CD4-positive, alpha-beta T cell treated with Interleukin-2 at 100 ng/mL for 4 hours (primary cell): ENCODE data around the gene CPSF2.

Experiments
- DNase-seq: peaks from one replicate; pipeline ENCODE4 v3.0.0-alpha.2; 2020; ENCODE audit warnings: low spot score

Gene CPSF2

GRCh38 chr14:92121670-92122350 lies at the start of gene CPSF2, which contains the start of gene NDUFB1:
CPSF2 (plus strand) TSS chr14:92121969; CDS start chr14:92130985, 9,016 bp downstream.
NDUFB1 (minus strand) TSS chr14:92121706; CDS start chr14:92117637, 4,069 bp downstream.
- DNase-seq: peak; percentile 84

DNA sequence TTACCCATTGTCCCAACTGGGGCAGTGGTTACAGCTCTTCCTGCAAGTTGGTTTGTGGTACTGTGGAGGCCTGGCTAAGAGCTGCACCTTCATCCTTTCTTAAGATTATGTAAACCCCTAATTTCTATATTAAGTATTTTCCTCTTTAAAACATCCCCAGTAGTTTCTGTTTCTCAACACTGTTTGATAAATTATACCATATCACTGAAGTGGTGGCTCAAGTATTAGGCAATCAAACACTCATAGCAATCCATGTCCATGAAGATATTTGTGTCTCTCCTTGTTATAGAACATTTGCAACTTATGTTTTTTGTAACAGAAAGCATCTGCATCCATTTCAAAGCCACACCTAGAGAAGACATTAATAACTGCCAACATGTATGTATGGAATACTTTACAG lies 47.2 kb upstream of the CPSF2 start:
- no peak for DNase-seq

DNA sequence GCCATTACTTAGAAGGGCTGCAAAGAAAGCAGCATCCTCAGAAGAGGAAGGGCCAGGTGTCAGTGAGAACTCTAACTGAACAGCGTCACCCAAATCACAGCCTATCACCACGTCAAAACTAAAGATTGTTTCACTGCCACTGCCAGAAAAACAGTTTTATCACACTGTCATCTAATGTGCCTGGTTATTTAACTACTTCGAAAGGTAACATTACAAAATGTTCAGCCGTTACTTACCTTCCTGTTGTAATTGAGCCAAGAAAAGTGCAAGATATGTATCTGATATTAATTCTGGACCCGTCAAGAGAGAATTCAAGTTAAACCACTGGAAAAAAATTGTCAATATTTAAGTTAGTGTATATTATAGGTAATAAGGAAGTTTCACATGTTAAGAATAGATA lies 33.3 kb upstream of the CPSF2 start:
- no peak for DNase-seq

- no peak for DNase-seq
Observed at GRCh38 chr14:92093320-92093719, 28.4 kb upstream of the CPSF2 start.

- no peak for DNase-seq
Observed at GRCh38 chr14:92099802-92100201, 22.0 kb upstream of the CPSF2 start.

DNA sequence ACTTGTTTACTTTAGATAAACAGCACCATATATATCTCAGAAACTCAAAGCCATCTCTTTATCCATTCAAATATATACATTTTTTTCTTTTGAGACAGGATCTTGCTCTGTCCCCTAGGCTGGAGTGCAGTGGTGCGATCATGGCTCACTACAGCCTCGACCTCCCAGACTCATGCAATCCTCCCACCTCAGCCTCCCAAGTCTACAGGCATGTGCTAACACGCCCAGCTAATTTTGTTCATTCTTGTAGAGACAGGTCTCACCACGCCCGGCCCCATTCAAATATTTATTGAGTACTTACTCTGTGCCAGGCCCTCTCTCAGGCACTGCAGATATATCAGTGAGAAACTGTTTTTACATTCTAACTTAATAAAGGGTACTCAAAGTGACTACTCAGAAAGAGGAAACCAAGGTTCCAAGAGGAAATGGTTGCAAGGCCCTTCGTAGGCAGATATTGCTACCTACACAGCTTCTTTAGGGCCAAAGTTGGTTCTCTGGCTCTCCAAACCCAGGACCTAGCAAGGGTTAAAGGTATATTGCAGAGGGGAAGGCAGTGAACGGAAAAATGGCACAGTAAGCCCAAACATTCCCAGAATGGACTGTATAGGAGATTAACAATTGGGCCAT lies 18.3 kb upstream of the CPSF2 start:
- no peak for DNase-seq

DNA sequence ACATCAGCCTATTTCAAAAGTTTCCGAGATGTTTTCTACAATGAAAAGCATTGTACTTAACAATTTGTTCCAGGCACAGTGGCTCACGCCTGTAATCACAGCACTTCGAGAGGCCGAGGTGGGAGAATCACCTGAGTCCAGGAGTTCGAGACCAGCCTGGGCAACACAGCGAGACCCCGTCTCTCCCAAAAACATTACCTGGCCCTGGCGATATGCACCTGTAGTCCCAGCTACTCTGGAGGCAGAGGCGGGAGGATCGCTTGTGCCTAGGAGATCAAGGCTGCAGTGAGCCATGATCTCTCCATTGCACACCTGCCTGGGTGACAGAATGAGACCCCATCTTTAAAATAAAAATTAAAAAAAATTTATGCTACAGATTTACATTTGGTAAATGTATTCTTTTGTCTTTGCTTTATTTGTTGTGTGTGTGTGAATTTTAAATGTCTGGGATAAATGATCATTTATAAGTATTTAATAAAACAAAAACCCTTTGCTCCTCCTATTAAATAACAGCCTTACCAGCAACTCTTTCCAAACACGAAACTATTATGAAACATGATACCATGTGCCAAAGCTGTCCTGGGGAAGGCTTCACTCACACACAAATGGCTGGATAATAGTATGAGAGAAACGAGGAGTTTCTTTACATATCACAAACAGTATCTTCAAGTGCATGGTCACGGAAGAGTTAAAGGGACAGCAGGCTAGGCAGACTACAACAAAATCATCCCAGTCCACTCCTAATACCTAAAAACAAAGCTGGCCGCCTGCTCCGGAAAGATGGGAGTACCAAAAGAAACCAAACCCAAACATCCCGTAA lies 16.5 kb upstream of the CPSF2 start:
- DNase-seq: no peak

- peak; percentile 9 for DNase-seq
Observed at GRCh38 chr14:92105893-92106142, 16.0 kb upstream of the CPSF2 start.

DNA sequence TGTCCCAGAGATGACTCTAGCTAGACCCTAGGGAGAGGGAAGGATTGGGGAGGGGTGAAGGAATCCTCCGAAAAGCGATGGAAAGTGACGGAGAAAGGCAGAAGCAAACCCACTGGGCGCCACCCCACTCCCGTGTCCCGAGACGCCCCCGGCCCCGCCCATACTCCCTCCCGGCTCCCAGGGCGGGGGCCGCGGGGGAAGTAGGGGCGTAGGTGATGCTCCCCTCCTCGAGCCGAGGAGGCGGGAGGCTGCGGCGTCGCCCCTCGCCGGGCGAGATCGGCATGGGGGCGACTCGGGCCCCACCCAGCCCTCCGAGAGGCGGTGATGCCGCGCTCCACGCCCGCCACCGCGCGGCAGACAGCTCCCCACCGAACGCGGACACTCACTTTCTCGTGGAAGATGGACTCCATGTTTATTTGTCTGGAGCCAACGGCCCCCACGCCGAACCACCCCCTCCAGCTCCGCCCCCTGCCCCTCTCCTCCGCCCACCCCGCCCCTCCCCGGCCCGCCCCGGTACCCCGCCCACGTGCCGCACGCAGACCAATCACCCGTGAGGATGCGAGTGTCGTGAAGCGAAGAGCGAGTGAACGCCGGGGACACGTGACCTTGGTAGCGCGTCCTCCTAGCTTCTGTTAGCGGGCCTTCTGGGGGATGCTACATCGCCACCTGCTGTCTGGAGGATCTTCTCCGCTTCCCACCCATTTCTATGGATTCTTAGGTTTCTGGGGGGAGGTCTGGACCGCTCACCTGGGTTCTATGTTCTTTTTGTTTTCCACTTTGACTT lies 15.4 kb upstream of the CPSF2 start, which contains the start of gene ATXN3:
ATXN3 (minus strand) TSS at position 440 of the 784 bp plus-strand sequence; CDS start at position 410, 30 bp downstream.
- DNase-seq: peak; percentile 97

DNA sequence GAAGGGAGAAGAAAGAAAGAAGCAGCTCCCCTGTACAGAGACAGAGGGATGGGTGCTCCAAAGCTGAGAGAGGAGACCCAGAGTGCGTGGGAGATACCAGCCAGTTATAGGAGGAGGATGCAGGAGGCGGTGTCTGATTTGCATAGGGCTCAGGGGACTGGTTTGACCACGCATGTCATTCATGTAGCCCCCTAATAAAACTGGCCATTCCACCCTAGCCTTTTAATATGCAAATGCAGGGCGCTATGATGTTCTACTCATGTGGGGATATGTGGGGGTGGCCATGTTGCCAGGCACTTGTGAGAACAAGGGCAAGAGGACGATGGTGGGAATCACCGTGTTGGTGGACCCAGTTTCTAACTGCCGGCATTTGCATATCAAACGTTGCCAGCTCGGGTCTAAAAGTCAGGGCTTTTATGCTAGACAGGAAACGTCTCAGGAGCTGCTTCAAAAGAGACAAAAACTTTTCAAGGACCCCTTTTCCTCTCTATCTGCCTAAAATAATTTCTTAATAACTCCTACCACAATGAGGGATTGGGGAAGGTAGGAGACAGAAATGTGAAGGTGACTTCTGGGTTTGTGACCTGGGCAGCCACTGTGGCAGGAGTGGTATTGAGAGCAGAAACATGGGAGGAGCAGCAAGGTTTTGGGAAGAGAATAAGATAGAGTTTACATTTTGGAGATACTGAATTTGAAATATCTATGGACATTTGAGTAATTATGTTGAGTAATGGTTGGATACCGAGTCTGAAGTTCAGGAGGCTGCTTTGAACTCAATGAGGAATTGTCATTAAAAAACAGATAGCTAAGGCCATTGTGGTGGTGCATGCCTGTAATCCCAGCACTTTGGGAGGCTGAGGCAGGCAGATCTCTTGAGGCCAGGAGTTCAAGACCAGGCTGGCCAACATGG lies 13.2 kb upstream of the CPSF2 start:
- DNase-seq: no peak

DNA sequence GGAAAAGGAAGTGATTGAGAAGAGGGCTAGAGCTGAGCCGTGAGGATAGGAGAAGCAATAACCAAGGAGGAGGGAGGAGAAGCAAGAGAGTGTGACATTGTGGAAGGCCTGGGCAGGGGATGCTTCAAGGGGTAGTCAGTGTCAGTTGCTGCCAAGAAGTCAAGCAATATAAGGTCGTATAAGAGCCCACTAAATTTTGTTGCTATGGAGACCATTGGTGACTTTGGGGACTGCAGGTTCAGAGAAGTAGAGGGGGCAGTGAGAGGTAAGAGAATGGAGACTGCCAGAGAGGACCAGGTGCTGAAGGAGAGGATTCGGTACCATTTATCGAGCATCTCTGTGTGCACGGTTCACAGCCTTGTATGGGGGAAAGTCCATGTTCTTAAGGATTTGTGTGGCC lies 12.3 kb upstream of the CPSF2 start:
- no peak for DNase-seq

DNA sequence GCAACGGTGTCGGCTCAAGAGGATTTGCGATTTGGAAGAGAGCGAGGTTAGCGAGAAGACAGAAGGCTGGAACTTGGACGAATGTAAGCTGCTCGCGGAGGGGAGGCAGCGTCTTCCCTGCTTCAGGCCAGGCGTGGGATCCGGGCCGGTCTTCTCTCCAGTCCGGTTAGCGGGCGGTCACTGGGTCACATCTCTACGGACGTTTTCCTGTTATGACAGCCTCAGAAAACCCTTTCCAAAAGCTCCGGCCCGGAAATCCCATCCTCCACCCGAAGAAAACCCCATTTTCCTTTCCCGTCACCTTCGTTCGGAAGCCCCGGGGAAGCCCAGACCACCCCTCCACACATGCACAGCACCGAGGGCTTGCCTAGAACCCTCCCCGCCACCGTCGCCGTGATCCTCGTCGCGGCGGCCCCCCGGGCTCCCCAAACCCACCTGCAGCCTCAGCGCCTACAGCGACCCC lies 531 bp upstream of the CPSF2 start:
- no peak for DNase-seq

- peak; percentile 7 for DNase-seq
Observed at GRCh38 chr14:92122351-92122677, 545 bp downstream of the CPSF2 start.

DNA sequence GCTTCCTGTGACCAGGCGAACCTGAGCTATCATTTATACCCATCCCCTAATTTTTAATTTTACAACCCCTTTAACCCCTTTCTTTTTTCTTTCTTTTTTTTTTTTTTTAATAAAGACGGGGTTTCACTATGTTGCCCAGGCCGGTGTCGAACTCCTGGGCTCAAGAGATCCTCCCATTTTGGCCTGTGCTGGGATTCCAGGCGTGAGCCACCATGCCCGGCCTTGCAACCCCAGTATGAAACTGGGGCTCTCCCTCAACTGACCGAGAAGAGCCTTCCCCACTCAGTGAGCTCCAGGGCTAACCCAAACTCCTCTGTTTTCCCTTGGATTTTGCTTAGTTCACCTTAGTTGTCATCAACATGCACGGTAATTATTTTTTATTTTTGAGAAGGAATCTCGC lies 992 bp downstream of the CPSF2 start:
- DNase-seq: no peak

DNA sequence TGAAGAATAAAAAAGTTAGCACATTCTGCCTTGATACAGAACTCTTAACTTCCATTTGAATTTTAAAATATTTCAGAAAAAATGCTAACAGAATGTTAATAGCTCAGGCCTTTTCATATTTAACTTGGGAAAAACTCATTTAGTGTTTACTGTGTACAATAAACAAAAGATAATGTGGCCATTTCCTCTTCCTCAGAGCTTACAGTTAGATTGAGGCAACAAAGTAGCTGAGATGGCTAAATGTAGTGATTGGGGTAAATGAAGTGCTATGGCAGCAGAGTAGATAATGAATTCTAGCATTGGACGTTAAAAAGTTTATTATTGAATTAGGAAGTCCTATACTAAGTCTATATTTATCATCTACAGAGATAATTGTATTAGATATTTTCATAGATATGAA lies 12.7 kb downstream of the CPSF2 start:
- DNase-seq: no peak

DNA sequence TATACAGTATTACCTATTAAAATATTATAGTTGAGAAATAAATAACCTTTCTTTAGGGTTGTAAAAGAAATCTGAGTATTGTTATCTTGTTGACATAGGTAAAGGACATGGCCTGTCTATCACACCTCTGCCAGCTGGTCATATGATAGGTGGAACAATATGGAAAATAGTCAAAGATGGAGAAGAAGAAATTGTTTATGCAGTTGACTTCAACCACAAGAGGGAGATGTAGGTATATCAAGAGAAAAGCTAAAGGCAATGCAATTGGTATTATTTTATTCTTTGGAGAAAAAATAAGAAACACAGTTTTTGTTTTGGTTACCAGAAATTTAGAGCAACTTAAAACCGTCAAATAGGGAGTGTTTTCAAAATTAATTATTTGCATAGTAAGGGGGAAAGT lies 13.5 kb downstream of the CPSF2 start:
- DNase-seq: peak; percentile 6

DNA sequence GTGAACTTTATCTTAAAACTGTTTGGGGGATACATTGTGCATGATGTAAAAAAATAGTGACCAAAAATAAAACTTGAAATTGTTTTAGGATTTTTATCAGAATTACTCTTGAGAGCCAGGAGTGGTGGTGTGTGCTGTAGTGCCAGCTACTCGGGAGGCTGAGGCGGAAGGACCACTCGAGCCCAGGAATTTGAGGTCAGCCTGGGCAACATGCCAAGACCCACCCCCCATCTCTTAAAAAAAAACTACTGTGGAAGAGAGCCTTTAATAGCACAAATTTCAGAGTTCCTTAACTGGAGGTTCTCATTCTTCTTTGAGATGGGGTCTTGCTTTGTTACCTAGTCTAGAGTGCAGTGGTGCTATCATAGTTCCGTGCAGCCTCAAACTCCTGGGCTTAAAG lies 21.5 kb downstream of the CPSF2 start:
- no peak for DNase-seq

DNA sequence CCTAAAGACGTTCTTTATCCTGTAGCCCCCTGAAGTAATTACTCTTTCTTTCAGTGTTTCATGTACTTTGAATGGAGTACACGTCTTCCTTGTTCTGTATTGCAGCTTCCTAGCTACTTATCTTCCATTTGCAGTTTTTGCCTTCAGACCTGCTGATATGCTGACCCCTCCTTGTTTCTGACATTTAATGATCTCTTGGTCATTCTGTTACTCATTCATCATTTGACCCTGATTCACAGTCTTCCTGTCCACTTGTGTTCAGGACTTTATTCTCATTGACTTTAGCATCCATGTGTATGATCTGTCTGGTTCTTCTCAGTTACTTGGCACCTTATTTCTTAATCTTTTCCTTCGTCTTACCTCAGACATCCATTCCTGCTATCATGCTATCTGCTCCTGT lies 22.2 kb downstream of the CPSF2 start:
- no peak for DNase-seq

GRCh38 chr14:92144708-92145107 lies 22.9 kb downstream of the CPSF2 start:
- no peak for DNase-seq

DNA sequence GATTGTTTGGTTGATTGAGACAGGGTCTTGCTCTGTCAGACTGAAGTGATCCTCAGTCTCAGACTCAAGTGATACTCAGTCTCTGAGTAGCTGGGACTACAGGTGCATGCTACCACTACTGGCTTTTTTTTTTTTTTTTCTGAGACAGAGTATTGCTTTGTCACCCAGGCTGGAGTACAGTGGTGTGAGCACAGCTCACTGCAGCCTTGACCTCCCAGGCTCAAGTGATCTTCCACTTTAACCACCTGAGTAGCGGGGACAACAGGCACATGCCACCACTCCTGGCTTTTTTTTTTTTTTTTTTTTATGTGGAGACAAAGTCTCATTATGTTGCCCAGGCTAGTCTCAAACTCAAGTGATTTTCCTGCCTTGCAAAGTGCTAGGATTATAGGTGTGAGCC lies 31.8 kb downstream of the CPSF2 start:
- DNase-seq: no peak

- no peak for DNase-seq
Observed at GRCh38 chr14:92154283-92154942, 32.6 kb downstream of the CPSF2 start.
